AG09309 (cell line): ENCODE measurements around the gene GCN1.

Experiments
- DNase-seq: peaks from one replicate; pipeline ENCODE4 v3.0.0-alpha.2; 2010; ENCODE audit warnings: low read depth
- H3K4me3 ChIP-seq: 2 replicates; pipeline ENCODE4 v1.5.1; 2011; ENCODE audit warnings: mild to moderate bottlenecking, low read depth, low read length, moderate library complexity; ENCODE audit not compliant: control insufficient read depth
- CTCF ChIP-seq: IDR thresholded peaks from 2 replicates; pipeline ENCODE4 v1.5.1; 2011; ENCODE audit warnings: mild to moderate bottlenecking, low read depth, low read length, inconsistent platforms; ENCODE audit not compliant: insufficient read depth, control insufficient read depth; ENCODE audit errors: missing control alignments

GCN1 gene

GRCh38 chr12:120175537-120175936 is 19.0 kb downstream of the GCN1 start:
- DNase-seq, result no peak
- no peak overlapping the region for H3K4me3 ChIP-seq
- TF ChIP-seq CTCF, result no peak

GRCh38 chr12:120175062-120175461 is 19.5 kb downstream of the GCN1 start:
- no peak overlapping the region for H3K4me3 ChIP-seq
- DNase-seq, result no peak
- TF ChIP-seq CTCF, result no peak

GRCh38 chr12:120172053-120172452 is 22.5 kb downstream of the GCN1 start:
- TF ChIP-seq CTCF, result no peak
- no peak for DNase-seq
- H3K4me3 ChIP-seq, result no peak overlapping the region

GRCh38 chr12:120170631-120171030 is 23.9 kb downstream of the GCN1 start:
- no peak for DNase-seq
- no peak for TF ChIP-seq CTCF
- no peak overlapping the region for H3K4me3 ChIP-seq

GRCh38 chr12:120169946-120170345 is 24.6 kb downstream of the GCN1 start:
- DNase-seq, result no peak
- no peak overlapping the region for H3K4me3 ChIP-seq
- TF ChIP-seq CTCF, result no peak

- TF ChIP-seq CTCF, result no peak
- H3K4me3 ChIP-seq, result no peak overlapping the region
- no peak for DNase-seq
These were observed 26.2 kb downstream of the GCN1 start for GRCh38 chr12:120168337-120168736.

- no peak for DNase-seq
- no peak for TF ChIP-seq CTCF
- H3K4me3 ChIP-seq, result no peak overlapping the region
These were observed 26.9 kb downstream of the GCN1 start for GRCh38 chr12:120167529-120168095.
